ENCODE measurements around the gene LEF1.
"Not testable (repeated sequence)": the region's sequence is repeated elsewhere in the genome, so short reads cannot be mapped to it uniquely, and the experiment has no call there.

Gene LEF1

GRCh38 chr4:108068442-108068841 lies 100.3 kb downstream of the LEF1 start:
- no peak for DNase-seq

- DNase-seq: no peak
These were observed 107.9 kb downstream of the LEF1 start for GRCh38 chr4:108060686-108061321.

- peak in 16 of 51 donors; percentile 3 to 22 (median 7) for DNase-seq
These were observed 108.6 kb downstream of the LEF1 start for GRCh38 chr4:108060164-108060563.

GRCh38 chr4:108058685-108059440 lies 109.9 kb downstream of the LEF1 start:
- DNase-seq: no peak

- no peak for DNase-seq
These were observed 112.3 kb downstream of the LEF1 start for GRCh38 chr4:108056418-108056817.

GRCh38 chr4:108055787-108056186 lies 112.9 kb downstream of the LEF1 start:
- no peak for DNase-seq

- DNase-seq: no peak
These were observed 114.6 kb downstream of the LEF1 start for GRCh38 chr4:108054025-108054638.

- DNase-seq: no peak
These were observed 115.5 kb downstream of the LEF1 start for GRCh38 chr4:108053251-108053711.

- no peak for DNase-seq
These were observed 116.1 kb downstream of the LEF1 start for GRCh38 chr4:108052558-108053120.

- no peak for DNase-seq
These were observed 117.4 kb downstream of the LEF1 start for GRCh38 chr4:108051343-108051742.

GRCh38 chr4:108050166-108051111 lies 118.3 kb downstream of the LEF1 start:
- not testable (repeated sequence) for DNase-seq

- no peak for DNase-seq
These were observed 119.3 kb downstream of the LEF1 start for GRCh38 chr4:108049406-108049805.

GRCh38 chr4:108048997-108049396 lies 119.7 kb downstream of the LEF1 start:
- DNase-seq: no peak

GRCh38 chr4:108048157-108048556 lies 120.6 kb downstream of the LEF1 start:
- no peak for DNase-seq

- DNase-seq: peak in 1 of 51 donors; percentile 9
These were observed 121.5 kb downstream of the LEF1 start for GRCh38 chr4:108047199-108047598.

GRCh38 chr4:108045687-108046024 lies 123.1 kb downstream of the LEF1 start:
- peak in 18 of 51 donors; percentile 2 to 35 (median 14) for DNase-seq

GRCh38 chr4:108044951-108045686 lies 123.6 kb downstream of the LEF1 start:
- DNase-seq: no peak

- DNase-seq: no peak
These were observed 125.2 kb downstream of the LEF1 start for GRCh38 chr4:108043526-108043925.

GRCh38 chr4:108042927-108043326 lies 125.8 kb downstream of the LEF1 start:
- DNase-seq: no peak

- no peak for DNase-seq
These were observed 130.8 kb downstream of the LEF1 start for GRCh38 chr4:108037884-108038283.
